Epithelial cell of esophagus (primary cell): ENCODE measurements around the gene LRRIQ3.

Experiments used
- DNase-seq: peaks from one replicate; pipeline ENCODE4 v3.0.0; 2010; ENCODE audit warnings: low read depth
- H3K4me3 ChIP-seq: 2 replicates; pipeline ENCODE4 v1.5.1; 2011; ENCODE audit warnings: mild to moderate bottlenecking, low read length, control low read depth
- CTCF ChIP-seq: IDR thresholded peaks from 2 replicates; pipeline ENCODE4 v1.5.1; 2011; ENCODE audit warnings: low read depth, mild to moderate bottlenecking, low read length, control low read depth, inconsistent platforms; ENCODE audit not compliant: insufficient read depth; ENCODE audit errors: missing control alignments

Gene LRRIQ3

DNA sequence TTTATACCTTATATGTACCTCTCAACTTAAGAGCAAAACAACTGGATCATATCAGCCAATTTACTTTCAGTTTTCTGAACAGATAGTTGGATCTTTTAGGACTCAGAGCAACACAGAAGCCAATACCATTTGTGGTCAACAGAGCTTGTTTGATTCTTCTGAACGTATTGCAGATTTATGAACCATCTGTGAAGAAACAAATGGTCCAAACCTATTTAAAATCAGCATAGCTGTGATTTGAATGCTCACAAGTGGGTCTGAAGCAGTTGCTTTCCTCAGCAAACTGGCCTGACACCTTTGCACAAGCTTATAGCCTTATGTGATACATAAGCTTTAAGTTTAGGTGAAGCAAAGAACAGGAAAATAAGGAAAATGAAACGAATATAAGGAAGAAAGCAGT is 147.6 kb downstream of the LRRIQ3 start:
- DNase-seq = no peak
- no peak for TF ChIP-seq CTCF
- H3K4me3 ChIP-seq = no peak overlapping the region

DNA sequence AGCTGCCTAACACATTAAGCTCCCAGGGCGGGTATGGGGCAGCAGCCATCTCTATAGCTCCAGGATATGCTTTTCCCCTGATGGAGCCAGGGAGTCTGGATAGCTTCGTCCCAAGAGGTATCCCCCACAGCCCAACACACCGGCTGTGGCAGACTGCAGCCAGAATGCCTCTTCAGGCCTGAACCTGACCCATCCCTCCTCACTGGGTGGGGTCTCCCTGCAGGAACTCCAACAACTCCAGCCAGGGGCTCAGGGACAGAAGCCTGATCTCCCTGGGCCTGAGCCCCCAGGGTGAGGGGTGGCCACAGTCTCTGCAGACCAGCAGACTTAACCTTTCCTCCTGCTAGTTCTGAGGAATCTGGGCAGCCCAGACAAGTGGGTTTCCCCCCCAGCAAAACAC is 159.9 kb downstream of the LRRIQ3 start:
- H3K4me3 ChIP-seq = no peak overlapping the region
- DNase-seq = no peak
- no peak for TF ChIP-seq CTCF

- no peak overlapping the region for H3K4me3 ChIP-seq
- no peak for TF ChIP-seq CTCF
- DNase-seq = no peak
These were observed 185.4 kb downstream of the LRRIQ3 start for GRCh38 chr1:74012583-74012982.

- DNase-seq = no peak
- no peak overlapping the region for H3K4me3 ChIP-seq
- TF ChIP-seq CTCF = no peak
These were observed 186.2 kb downstream of the LRRIQ3 start for GRCh38 chr1:74011736-74012135.

- no peak for TF ChIP-seq CTCF
- no peak for DNase-seq
- no peak overlapping the region for H3K4me3 ChIP-seq
These were observed 187.8 kb downstream of the LRRIQ3 start for GRCh38 chr1:74010206-74010605.

DNA sequence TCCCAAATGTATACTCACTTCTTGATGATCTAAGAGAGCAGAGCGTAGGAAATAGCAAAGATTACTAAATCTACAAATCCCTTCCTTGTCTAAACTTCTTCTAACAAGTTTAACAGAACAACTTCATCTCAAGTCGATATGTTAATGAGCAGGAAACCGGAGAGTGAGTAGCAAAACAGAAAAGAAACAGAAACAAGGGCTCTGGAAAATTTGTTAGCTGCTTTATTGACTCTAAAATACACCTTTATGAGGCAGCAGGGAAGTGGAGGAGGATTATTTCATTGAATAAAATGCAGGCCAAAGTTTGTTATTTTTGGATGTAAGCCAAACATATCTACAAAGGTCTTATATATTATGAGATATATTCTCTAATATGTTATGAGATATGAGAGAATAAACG is 192.4 kb downstream of the LRRIQ3 start:
- TF ChIP-seq CTCF = no peak

DNA sequence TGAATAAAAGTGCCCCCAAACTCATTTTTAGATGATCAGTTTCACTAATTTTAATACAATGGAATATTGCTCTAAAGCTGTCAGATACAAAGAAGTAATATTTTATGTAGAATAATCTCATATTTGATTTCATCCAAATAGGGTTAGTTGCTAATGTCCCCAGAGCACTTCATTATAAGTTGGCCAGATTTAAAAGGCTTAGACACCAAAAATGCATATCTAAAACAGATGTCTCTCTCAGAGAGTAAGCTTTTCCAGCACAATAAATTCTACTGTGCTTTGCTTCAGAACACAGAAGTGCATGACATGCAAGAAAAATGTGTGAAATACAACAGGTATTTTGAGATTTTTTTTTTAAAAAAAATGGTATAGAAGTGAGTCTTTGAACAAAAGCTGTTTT is 194.2 kb downstream of the LRRIQ3 start:
- no peak for TF ChIP-seq CTCF
- H3K4me3 ChIP-seq = no peak overlapping the region
- no peak for DNase-seq

More for the DNA sequence above, 192.4 kb downstream of the LRRIQ3 start:
- H3K4me3 ChIP-seq = no peak overlapping the region
- DNase-seq = no peak
